ENCODE results near the gene TMEM87A.

DNA sequence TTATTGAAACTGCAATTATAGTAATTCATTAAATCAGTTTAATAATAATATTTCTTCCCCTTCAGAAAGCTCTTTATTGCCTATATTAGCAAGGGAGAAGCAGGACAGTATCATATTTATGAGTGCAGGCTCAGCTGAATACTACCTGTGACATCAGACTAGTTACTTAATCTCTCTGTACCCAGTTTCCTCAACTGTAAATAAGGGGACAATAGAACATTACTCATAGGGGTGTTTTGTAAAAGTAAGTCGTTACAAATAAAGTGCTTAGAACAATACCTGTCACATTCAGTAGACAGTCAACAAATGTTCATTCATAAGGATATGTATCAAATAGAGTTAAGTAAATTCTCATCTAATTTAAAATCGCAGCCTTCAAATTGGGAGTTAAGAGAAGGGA, 53.0 kb downstream of the TMEM87A start:
- TF ChIP-seq, protein P1, sequence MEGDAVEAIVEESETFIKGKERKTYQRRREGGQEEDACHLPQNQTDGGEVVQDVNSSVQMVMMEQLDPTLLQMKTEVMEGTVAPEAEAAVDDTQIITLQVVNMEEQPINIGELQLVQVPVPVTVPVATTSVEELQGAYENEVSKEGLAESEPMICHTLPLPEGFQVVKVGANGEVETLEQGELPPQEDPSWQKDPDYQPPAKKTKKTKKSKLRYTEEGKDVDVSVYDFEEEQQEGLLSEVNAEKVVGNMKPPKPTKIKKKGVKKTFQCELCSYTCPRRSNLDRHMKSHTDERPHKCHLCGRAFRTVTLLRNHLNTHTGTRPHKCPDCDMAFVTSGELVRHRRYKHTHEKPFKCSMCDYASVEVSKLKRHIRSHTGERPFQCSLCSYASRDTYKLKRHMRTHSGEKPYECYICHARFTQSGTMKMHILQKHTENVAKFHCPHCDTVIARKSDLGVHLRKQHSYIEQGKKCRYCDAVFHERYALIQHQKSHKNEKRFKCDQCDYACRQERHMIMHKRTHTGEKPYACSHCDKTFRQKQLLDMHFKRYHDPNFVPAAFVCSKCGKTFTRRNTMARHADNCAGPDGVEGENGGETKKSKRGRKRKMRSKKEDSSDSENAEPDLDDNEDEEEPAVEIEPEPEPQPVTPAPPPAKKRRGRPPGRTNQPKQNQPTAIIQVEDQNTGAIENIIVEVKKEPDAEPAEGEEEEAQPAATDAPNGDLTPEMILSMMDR (conservative IDR thresholded peaks at IDR 0.05), result no peak
- no peak for TF ChIP-seq ZFX (IDR thresholded peaks at IDR 0.05)

All from C4-2B (cell line).